NOMO-1 treated with DMSO at 0.1 percent for 48 hours (cell line): ENCODE data around the gene IL4.
"Not testable (repeated sequence)": the region's sequence is repeated elsewhere in the genome, so short reads cannot be mapped to it uniquely, and the experiment has no call there.

Experiments
- DNase-seq: peaks from one replicate; lab custom pipeline; 2025; ENCODE audit not compliant: unreplicated experiment; lab: John Stamatoyannopoulos, UW

IL4 gene

DNA sequence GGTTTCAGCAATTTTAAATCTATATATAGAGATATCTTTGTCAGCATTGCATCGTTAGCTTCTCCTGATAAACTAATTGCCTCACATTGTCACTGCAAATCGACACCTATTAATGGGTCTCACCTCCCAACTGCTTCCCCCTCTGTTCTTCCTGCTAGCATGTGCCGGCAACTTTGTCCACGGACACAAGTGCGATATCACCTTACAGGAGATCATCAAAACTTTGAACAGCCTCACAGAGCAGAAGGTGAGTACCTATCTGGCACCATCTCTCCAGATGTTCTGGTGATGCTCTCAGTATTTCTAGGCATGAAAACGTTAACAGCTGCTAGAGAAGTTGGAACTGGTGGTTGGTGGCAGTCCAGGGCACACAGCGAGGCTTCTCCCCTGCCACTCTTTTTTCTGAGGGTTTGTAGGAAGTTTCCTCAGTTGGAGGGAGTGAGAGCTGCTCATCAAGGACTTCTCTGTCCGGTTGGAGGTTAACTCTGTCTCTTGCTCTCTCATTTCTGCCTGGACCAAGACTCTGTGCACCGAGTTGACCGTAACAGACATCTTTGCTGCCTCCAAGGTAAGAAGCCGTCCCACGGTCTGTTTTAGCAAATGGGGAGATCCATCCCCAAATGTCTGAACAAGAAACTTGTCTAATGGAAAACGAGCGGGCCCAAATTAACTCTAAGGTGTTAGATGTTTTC is at the start of gene IL4:
TSS of gene IL4 (plus strand) at position 51 of the 692 bp plus-strand sequence. CDS start at position 113, 62 bp downstream.
- no peak for DNase-seq

DNA sequence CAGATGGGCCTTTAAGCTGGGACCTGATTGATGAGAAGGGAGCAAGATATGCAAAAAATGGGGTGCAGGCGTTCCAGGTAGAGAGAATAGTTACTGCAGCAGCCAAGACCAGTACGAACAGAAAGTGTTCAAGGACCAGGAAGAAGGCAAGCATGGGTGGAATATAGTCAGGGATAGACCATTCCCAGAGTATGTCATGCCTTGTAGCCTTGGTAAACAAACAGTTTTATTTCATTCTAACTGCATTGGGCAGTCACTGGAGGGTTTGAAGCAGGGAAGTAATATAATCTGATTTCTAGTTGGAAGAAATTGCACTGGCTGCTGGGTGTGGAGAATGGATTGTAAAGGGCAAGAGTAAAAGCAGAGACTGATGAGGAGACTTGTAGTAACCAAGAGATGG is 46.3 kb upstream of the IL4 start:
- no peak for DNase-seq

DNA sequence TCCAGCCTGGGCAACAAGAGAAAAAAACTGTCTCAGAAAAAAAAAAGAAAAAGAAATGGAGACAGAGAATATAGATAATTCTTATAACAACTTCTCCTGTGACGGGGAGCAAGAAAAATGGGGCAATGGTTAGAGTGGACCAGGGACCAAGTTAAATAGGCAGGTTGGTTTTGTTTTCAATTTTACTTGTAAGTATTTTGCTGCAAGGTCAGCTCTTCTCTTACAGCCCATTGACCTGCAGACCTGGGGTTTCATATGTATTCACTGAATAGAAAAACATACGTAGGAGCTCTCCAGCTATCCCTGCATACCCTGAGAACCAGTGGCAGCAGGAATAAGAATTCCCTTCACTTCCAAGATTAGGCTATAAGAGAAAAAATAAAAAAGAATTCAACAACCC is 45.0 kb upstream of the IL4 start:
- no peak for DNase-seq

DNA sequence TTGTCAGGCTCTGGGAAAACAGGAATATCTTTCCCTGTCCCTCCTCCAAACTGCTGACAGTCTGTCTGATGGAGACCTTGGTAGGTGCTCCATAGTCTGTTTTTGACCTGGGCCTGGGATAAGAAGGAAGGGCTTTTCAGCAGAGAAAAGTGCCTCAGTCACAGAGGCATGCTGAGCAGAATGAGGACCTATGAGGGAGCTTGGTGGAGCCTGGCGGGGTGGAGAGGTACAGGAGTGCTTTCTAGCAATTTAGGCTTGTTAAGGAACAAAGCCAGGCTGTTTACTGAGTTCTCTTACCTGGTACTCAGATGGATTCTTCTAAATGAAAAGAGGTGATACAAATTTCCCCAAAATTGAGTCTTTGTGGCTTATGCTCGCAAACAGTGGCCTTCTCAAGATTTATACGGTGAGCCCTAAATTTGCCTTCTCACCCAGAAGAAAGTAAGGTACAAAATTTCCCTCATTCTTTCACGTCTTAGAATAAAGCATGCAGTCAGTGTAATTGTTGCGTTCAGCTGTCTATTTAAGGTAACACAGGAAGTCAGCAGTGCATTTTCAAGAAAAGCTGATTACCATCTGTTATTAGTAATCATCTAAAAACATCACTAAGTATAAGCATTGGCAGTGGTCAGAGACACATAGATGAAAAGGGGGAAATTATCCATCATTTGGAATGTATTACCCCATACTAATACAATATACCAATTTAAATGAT is 44.4 kb upstream of the IL4 start:
- DNase-seq, result no peak

DNA sequence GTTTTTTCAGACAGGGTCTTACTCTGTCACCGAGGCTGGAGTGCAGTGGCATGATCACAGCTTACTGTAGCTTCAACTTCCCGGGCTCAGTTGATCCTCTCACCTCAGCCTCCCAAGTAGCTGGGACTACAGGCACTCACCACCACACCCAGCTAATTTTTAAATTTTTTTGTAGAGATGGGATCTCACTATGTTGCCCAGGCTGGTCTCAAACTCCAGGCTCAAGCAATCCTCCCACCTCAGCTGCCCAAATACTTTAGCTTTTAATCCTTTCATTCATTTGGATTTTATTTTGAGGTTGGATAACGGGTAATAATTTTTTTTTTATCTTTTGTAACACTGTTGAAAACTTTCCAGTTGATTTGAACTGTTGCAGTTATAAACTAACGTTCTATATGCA is 40.2 kb upstream of the IL4 start:
- DNase-seq, result not testable (repeated sequence)

DNA sequence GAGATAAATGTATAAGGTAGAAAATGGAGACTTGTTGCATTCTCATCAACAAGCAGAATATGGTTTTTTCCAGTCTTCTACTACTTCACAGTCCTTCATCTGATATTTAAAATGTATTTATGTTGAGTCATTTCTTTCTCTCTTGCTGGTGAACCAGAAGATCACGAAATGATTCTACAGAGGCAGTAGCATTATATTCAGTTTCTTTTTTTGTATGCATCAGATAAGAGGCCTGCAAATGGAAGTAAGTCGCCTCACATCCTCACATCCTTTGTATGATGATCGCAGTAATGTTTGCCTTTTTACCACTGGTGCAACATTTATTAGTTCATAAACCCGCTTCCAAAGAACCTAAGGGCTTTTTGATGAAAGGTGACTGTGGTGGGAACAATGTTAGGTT is 37.9 kb upstream of the IL4 start:
- no peak for DNase-seq

DNA sequence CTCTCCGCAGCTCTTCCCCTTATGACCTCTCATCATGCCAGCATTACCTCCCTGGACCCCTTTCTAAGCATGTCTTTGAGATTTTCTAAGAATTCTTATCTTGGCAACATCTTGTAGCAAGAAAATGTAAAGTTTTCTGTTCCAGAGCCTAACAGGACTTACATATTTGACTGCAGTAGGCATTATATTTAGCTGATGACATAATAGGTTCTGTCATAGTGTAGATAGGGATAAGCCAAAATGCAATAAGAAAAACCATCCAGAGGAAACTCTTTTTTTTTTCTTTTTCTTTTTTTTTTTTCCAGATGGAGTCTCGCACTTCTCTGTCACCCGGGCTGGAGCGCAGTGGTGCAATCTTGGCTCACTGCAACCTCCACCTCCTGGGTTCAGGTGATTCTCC is 36.5 kb upstream of the IL4 start:
- DNase-seq, result no peak

DNA sequence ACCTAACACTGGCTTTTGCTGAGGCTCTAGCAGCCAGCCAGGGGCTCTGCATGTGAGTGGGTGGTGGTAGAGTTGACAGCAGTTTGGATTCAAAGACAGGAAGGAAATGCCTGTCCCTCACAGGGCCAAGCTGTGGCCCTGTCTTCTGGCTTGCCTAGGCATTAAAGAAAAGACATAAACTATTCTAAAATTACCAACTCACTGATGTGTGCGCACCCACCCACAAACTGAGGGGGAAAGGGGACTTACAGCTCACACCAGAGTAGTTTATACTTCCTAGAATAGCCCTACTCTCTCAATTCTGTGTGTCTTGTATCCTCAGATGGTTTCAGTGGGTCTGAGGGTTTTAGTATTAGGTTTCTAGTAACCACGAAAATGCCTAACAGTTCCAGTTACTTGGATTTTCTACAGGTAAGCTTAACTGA is 34.1 kb upstream of the IL4 start:
- DNase-seq, result no peak

DNA sequence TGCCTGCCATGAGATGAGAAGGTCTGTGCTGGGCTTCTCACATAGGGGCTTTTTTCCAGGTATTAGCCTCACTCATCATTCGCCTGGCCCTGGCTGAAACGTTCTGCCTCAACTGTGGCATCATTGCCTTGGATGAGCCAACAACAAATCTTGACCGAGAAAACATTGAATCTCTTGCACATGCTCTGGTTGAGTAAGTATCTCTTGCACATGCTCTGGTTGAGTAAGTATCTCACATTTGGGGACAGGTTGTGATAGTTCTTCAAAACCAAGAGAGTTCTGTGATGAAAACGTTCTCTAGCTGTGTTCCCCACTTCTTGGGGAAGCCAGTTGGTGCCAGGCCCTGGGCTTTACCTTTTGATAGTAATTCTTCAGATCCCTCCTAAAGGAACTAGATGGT is 33.2 kb upstream of the IL4 start:
- no peak for DNase-seq

DNA sequence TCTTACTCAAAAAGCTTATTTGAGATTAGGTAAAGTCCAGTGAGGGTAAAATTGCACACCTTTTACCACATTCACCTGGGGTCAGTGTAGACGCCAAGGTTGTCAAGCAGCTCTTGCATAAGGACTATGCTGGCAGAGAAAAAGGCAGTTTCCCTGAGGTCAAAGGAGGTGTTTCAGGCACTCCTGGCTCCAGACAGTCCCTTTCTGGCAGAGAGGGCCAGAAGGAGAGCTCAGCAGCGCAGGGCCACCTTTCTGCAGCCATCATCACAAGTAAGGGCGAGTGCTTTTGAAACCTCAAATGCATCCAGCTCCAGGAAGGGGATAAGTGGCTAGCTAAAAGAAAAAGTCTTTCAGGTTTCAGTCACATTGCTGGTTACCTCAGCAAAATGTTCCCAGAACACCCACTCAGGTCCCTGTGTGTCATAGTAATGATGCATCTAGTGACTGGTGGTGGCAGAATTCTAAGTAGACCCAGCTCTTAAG is 32.5 kb upstream of the IL4 start:
- no peak for DNase-seq

DNA sequence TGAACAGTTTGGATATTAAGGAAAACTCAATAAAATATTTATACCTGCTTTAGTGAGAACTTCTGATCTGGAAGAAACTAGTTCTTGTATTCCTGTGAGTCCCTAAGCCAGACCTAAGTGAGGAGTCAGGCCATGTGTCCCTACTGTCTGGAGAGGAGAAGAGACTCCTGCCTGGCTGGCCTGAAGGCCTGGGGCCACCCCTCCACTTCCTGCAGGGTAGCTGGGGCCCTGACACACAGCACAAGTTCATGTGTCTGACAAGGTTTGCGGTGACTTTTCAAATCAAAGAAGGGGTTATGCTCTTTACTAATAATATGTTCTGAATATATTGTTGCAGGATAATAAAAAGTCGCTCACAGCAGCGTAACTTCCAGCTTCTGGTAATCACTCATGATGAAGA is 31.9 kb upstream of the IL4 start:
- DNase-seq, result no peak

DNA sequence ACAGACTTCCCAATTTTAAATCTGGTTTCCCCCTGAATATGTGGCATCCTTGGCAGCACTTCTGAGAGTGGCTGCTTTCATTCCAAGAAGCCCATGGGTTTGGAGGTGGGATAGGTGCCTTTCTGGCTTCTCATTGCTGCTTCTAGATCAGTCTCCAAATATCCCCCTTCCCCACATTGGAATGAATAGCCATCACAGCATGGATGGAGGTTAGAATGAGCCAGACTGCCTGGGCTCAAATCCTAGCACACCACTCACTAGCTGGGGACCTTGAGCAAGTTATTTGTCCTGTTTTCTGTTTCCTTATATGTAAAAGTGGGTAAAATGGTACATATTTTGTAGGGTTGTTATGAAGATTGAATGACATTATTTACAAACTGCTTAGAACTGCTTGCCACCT is 29.6 kb upstream of the IL4 start:
- DNase-seq, result no peak

DNA sequence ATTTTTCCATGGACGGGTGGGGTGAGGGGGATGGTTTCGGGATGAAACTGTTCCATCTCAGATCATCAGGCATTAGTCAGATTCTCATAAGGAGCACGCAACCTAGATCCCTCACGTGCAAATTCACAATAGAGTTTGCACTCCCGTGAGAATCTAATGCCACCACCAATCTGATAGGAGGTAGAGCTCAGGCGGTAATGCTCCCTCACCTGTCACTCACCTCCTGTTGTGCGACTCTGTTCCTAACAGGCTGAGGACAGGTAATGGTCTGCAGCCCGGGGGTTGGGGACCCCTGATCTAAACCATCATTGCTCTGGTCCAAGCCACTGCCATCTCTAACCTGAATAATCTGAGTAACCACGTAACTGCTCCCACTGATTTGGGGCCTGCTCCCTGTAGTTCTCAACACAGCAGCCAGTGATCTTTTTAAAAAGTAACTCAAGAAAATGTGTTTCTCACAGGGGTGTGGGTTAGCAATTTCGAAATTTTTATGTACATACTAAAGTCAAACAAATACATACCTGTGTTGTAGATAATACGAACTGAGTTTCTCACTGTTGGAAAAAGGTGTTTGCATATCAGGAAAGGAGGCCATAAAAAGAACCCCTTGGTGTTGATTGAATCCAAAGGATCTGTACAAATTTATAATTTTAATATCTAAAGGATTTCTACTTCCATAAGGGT is 27.1 kb upstream of the IL4 start:
- no peak for DNase-seq

DNA sequence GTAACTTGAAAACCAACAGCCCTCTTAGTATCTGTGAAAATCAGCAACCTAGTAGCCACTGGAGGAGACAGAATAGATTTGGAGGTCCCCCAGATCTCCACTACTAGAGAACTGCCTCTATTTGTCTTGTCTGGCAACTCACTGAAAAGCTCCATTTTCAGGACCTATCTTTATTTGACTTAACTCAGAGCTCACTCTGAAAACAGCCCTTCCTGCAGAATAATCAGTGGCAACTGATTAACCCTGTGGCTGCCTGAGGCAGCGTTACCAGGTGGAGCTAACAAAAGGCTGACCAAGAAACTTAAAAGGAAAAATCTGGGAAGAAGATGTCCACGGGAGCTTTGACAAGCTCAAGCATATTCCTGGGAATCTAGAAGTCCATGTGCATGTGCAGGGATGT is 26.3 kb upstream of the IL4 start:
- DNase-seq, result no peak

DNA sequence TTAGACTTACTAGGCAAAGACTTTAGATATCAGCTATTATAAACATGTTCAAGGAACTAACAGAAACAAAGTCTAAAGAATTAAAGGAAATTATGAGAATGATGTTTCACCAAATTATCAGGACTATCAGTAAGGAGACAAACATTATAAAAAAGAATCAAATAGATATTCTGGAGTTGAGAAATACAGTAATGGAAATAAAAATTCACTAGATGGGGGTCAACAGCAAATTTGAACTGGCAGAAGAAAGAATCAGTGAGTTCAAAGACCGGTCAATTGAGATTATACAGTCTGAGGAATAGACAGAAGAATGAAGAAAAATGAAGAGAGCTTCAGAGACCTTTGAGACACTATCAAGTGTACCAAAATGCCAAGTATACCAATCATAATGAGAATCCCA is 25.4 kb upstream of the IL4 start:
- DNase-seq, result no peak

DNA sequence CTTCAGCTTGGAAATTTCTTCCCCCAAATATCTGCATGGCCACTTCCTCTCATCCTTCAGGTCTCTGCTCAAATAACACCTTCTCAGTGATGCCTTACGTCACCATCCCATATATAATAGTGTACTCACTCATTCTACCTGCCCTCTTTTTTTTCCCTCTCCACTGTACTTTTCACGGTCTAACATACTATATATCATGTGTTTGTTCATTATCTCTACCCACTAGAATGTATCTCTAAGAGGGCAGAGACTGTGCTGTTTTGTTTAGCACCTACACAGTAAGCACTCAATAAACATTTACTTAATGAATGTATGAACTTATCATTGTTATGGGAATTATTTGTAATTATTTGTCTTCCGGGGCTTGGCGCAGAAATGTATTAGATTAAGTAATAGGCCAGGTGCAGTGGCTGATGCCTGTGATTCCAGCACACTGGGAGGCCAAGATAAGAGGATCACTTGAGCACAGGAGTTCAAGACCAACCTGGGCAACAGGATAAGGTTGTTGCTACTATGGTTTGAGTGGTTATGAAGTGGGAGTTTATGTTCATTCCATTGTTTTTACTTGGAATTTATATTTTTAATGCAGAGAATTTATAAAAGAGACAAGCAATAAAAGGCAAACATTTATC is 21.8 kb upstream of the IL4 start:
- DNase-seq, result no peak

DNA sequence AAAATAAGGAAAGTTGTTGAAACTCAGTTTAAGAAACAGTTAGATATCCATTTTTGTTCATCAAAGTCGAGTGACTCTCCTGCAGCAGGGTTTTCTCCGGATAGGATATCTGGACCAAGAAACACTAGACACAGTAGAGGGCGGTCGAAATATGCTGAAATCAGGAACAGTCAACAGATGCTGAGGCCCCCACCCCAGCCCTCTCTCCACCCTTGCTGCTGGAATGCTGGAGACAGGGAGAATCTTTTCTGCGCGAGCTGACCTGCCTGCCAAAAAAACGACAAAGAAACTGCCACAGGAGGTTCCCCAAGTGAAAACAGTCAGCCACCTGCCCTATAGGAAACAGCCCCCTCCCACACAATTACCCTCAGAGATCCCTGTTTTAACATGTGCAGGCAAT is 20.1 kb upstream of the IL4 start:
- DNase-seq, result no peak

DNA sequence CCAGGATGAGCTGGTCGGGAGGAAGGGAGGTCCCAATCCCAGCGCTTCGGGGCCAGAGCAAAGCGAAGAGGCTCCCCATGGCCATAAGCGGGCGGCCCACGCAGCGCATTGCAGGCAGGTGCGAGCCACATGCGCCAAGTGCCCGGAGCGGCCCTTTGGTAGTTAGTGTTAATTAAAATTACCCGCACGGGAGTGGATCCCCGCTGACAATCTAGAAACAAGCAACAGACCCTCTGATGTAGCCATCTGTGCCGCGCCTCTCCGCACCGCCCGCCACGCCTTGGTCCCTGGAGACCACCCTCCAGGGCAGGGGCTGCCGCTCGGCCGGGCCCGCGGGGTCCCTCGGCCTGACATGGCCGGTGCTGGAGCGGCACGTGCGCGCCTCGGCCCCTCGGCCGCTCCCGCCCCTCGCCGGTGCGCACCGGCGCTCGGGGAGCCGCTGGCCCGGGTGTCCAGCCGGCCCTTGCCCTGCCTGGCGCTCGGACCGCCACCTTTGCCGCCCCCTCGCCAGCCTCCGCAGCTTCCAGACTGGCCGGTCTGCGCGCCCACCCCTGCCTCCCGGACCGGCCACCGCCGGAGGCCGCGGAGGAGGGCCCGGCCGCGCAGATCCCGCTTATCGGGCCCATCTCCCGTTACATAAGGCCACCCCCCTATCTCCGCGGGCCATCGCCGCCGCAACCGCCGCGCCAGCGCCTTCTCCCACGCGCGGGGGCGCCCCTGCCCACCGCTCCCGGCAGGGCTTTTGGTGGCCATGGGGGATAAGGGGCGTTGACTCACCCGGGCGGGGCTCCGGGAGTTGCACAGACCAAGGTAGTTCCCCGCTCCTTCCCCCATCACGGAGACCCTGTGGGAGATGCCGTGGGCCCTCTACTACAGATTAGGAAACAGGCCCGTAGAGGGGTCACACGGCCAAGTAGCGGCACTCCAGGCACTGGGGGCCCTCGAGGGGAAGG is 17.7 kb upstream of the IL4 start:
- no peak for DNase-seq

DNA sequence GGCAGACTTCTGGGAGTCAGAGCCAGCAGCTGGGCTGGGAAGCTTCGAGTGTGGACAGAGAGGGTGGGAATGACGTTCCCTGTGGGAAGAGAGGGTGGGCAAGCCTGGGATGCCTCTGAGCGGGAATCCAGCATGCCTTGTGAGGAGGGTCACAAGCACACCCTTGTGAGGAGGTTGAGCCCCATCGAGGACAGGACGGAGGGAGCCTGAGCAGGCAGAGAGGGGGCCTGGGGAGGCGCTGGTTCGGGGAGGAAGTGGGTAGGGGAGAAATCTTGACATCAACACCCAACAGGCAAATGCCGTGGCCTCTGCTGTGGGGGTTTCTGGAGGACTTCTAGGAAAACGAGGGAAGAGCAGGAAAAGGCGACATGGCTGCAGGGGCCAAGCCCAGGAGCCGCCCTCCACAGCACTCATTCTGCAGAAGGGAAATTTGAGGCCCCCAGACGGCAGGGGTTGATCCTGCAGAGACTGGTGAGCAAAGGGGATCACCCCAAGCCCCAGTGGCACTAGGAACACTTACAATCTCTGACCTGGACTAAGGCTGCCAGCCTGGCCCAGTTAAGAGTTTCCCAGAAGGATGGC is 16.9 kb upstream of the IL4 start:
- no peak for DNase-seq

DNA sequence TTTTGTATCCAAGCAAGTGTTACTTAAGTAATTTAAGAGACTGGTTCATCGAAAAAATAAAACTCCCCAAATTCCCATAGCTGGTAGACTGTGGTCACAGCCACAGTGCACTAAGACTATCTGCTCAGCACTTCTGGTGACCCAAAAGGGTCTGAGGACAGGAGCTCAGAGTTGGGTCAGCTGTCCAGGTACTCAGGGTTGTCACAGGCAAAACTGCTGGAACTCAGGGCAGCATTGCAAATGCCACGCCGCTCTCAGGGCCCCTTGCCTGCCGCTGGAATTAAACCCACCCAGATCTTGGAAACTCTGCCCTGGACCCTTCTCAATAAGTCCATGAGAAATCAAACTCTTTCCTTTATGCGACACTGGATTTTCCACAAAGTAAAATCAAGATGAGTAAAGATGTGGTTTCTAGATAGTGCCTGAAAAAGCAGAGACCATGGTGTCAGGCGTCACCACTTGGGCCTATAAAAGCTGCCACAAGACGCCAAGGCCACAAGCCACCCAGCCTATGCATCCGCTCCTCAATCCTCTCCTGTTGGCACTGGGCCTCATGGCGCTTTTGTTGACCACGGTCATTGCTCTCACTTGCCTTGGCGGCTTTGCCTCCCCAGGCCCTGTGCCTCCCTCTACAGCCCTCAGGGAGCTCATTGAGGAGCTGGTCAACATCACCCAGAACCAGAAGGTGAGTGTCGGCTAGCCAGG is 16.0 kb upstream of the IL4 start, which contains the start of gene IL13:
TSS of gene IL13 (plus strand) at position 498 of the 705 bp plus-strand sequence. CDS start at position 512, 14 bp downstream.
- no peak for DNase-seq
